SK-N-SH treated with all-trans-retinoic acid at 6 μM for 48 hours (cell line): ENCODE results near the gene SQSTM1.

ENCODE experiments used
- ATAC-seq: fragments of 200-7000 bp; cut with Tn5 transposase; 3 replicates; pipeline ENCODE4 v1.9.1; 2020; ENCODE audit warnings: mild to moderate bottlenecking, moderate library complexity
- BACH2 ChIP-seq: fragments of 250-450 bp; sonication (Bioruptor Pico); IDR thresholded peaks from 2 replicates; pipeline ENCODE4 v1.9.0; 2021; ENCODE audit warnings: mild to moderate bottlenecking, borderline replicate concordance
- CSDC2 ChIP-seq: fragments of 250-450 bp; sonication (Bioruptor Pico); IDR thresholded peaks from 2 replicates; pipeline ENCODE4 v1.5.0; 2020; ENCODE audit warnings: mild to moderate bottlenecking, moderate library complexity
- ESRRG ChIP-seq: fragments of 250-450 bp; sonication (Bioruptor Pico); IDR thresholded peaks from 2 replicates; pipeline ENCODE4 v1.6.1; 2021; ENCODE audit warnings: mild to moderate bottlenecking
- GLIS3 ChIP-seq: fragments of 250-450 bp; sonication (Bioruptor Pico); IDR thresholded peaks from 2 replicates; pipeline ENCODE4 v1.5.0; 2020; ENCODE audit warnings: mild to moderate bottlenecking, moderate library complexity
- ISL1 ChIP-seq: fragments of 250-450 bp; sonication (Bioruptor Pico); IDR thresholded peaks from 2 replicates; pipeline ENCODE4 v2.1.2; 2022; ENCODE audit warnings: mild to moderate bottlenecking, moderate library complexity
- PPARA ChIP-seq: fragments of 250-450 bp; sonication (Bioruptor Pico); IDR thresholded peaks from 2 replicates; pipeline ENCODE4 v1.5.0; 2020; ENCODE audit warnings: mild to moderate bottlenecking, borderline replicate concordance
- RARB ChIP-seq: fragments of 250-450 bp; sonication (Bioruptor Pico); IDR thresholded peaks from 2 replicates; pipeline ENCODE4 v1.8.0; 2021; ENCODE audit warnings: mild to moderate bottlenecking, moderate library complexity
- TOX ChIP-seq: fragments of 250-450 bp; sonication (Bioruptor Pico); IDR thresholded peaks from 2 replicates; pipeline ENCODE4 v1.8.0; 2021; ENCODE audit warnings: mild to moderate bottlenecking, moderate library complexity, borderline replicate concordance
- ZC3H10 ChIP-seq: fragments of 250-450 bp; sonication (Bioruptor Pico); IDR thresholded peaks from 2 replicates; pipeline ENCODE4 v1.5.1; 2021; ENCODE audit warnings: mild to moderate bottlenecking, moderate library complexity
- ZFP3 ChIP-seq: fragments of 250-450 bp; sonication (Bioruptor Pico); IDR thresholded peaks from 2 replicates; pipeline ENCODE4 v1.5.0; 2020; ENCODE audit warnings: mild to moderate bottlenecking, moderate library complexity
- ZFP30 ChIP-seq: fragments of 450-650 bp; formaldehyde crosslinking; IDR thresholded peaks from 2 replicates; pipeline ENCODE4 v1.5.0; 2022; ENCODE audit warnings: mild to moderate bottlenecking, moderate library complexity
- ZNF565 ChIP-seq: fragments of 450-650 bp; formaldehyde crosslinking; conservative IDR thresholded peaks from 2 replicates; pipeline ENCODE4 v1.5.0; 2020; ENCODE audit warnings: low read depth, mild to moderate bottlenecking, moderate library complexity
- ZNF70 ChIP-seq: fragments of 450-650 bp; formaldehyde crosslinking; IDR thresholded peaks from 2 replicates; pipeline ENCODE4 v1.5.0; 2020; ENCODE audit warnings: mild to moderate bottlenecking, moderate library complexity
- ZNF8 ChIP-seq: fragments of 450-650 bp; formaldehyde crosslinking; IDR thresholded peaks from 2 replicates; pipeline ENCODE4 v1.5.0; 2020; ENCODE audit warnings: mild to moderate bottlenecking, moderate library complexity
- TF ChIP-seq, protein P1 (sequence below): fragments of 250-450 bp; sonication (Bioruptor Pico); IDR thresholded peaks from 2 replicates; pipeline ENCODE4 v1.8.0; 2021; ENCODE audit warnings: low read depth, mild to moderate bottlenecking, moderate library complexity, borderline replicate concordance
- TF ChIP-seq, protein P2 (sequence below): fragments of 250-450 bp; sonication (Bioruptor Pico); IDR thresholded peaks from 2 replicates; pipeline ENCODE4 v1.5.0; 2020; ENCODE audit warnings: mild to moderate bottlenecking, moderate library complexity
- TF ChIP-seq, protein P3 (sequence below): fragments of 250-450 bp; sonication (Bioruptor Pico); IDR thresholded peaks from 2 replicates; pipeline ENCODE4 v1.5.1; 2020; ENCODE audit warnings: low read depth, mild to moderate bottlenecking, moderate library complexity
- TF ChIP-seq, protein P4 (sequence below): fragments of 250-450 bp; sonication (Bioruptor Pico); IDR thresholded peaks from 2 replicates; pipeline ENCODE4 v1.5.1; 2021; ENCODE audit warnings: mild to moderate bottlenecking, moderate library complexity
- TF ChIP-seq, protein P5 (sequence below): fragments of 250-450 bp; sonication (Bioruptor Pico); IDR thresholded peaks from 2 replicates; pipeline ENCODE4 v1.8.0; 2020; ENCODE audit warnings: mild to moderate bottlenecking, moderate library complexity, borderline replicate concordance

SQSTM1 gene

DNA sequence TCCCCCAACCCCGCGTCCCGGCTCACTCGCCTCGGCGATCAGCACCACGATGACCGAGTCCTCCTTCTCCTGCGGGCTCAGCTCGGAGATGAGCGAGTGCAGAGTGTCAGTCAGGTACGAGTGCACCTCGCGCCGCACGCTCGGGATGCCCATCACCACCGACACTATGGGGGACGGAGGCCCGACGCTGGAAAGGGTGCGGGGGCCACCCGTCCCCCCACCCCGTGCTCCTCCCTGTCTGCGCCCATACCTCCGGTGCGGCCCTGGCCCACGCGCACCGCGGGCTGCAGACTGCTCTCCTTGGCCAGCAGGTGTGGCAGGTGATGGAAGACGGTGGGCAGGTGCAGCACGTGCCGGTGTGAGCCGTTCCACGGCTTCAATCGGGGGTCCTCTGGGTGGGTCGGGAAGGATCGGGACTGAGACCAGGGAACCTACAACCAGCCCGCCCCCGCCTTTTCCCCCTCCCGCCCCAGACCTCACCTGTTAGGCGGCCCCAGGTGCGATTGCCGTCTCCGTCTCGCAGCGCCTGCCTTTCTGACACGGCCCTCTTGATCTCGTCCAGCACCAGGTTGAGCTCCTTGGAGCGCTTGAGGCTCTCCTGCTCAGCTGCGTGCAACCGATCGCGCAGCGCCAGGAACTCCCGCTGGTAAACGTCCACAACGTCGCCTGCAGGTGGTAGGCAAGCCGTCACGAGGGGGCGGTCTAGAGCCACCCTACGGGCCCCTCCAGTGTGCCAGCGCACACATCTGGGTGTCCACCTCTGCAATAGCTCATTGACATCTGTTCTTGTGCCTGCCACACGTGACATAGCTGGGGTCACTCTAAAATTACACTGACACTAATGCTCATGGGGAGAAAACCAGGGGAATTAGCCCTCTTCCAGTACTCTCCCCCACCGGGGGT is 19.1 kb upstream of the SQSTM1 start:
- TF ChIP-seq ZNF565 = no peak
- TF ChIP-seq GLIS3 (CRISPR knock-in tag) = no peak
- no peak for TF ChIP-seq ESRRG (CRISPR knock-in tag)
- no peak for TF ChIP-seq ZFP30
- TF ChIP-seq BACH2 (CRISPR knock-in tag) = no peak
- TF ChIP-seq ZC3H10 (CRISPR knock-in tag) = no peak
- TF ChIP-seq PPARA (CRISPR knock-in tag) = no peak
- TF ChIP-seq, protein P1, sequence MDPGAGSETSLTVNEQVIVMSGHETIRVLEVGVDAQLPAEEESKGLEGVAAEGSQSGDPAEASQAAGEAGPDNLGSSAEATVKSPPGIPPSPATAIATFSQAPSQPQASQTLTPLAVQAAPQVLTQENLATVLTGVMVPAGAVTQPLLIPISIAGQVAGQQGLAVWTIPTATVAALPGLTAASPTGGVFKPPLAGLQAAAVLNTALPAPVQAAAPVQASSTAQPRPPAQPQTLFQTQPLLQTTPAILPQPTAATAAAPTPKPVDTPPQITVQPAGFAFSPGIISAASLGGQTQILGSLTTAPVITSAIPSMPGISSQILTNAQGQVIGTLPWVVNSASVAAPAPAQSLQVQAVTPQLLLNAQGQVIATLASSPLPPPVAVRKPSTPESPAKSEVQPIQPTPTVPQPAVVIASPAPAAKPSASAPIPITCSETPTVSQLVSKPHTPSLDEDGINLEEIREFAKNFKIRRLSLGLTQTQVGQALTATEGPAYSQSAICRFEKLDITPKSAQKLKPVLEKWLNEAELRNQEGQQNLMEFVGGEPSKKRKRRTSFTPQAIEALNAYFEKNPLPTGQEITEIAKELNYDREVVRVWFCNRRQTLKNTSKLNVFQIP (CRISPR knock-in tag) = no peak
- TF ChIP-seq, protein P2, sequence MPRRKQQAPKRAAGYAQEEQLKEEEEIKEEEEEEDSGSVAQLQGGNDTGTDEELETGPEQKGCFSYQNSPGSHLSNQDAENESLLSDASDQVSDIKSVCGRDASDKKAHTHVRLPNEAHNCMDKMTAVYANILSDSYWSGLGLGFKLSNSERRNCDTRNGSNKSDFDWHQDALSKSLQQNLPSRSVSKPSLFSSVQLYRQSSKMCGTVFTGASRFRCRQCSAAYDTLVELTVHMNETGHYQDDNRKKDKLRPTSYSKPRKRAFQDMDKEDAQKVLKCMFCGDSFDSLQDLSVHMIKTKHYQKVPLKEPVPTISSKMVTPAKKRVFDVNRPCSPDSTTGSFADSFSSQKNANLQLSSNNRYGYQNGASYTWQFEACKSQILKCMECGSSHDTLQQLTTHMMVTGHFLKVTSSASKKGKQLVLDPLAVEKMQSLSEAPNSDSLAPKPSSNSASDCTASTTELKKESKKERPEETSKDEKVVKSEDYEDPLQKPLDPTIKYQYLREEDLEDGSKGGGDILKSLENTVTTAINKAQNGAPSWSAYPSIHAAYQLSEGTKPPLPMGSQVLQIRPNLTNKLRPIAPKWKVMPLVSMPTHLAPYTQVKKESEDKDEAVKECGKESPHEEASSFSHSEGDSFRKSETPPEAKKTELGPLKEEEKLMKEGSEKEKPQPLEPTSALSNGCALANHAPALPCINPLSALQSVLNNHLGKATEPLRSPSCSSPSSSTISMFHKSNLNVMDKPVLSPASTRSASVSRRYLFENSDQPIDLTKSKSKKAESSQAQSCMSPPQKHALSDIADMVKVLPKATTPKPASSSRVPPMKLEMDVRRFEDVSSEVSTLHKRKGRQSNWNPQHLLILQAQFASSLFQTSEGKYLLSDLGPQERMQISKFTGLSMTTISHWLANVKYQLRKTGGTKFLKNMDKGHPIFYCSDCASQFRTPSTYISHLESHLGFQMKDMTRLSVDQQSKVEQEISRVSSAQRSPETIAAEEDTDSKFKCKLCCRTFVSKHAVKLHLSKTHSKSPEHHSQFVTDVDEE (CRISPR knock-in tag) = no peak
- TF ChIP-seq, protein P3, sequence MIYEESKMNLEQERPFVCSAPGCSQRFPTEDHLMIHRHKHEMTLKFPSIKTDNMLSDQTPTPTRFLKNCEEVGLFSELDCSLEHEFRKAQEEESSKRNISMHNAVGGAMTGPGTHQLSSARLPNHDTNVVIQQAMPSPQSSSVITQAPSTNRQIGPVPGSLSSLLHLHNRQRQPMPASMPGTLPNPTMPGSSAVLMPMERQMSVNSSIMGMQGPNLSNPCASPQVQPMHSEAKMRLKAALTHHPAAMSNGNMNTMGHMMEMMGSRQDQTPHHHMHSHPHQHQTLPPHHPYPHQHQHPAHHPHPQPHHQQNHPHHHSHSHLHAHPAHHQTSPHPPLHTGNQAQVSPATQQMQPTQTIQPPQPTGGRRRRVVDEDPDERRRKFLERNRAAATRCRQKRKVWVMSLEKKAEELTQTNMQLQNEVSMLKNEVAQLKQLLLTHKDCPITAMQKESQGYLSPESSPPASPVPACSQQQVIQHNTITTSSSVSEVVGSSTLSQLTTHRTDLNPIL (CRISPR knock-in tag) = no peak
- TF ChIP-seq TOX (CRISPR knock-in tag) = no peak
- no peak for TF ChIP-seq ZNF70 (CRISPR knock-in tag)
- TF ChIP-seq ZFP3 = no peak
- TF ChIP-seq, protein P4, sequence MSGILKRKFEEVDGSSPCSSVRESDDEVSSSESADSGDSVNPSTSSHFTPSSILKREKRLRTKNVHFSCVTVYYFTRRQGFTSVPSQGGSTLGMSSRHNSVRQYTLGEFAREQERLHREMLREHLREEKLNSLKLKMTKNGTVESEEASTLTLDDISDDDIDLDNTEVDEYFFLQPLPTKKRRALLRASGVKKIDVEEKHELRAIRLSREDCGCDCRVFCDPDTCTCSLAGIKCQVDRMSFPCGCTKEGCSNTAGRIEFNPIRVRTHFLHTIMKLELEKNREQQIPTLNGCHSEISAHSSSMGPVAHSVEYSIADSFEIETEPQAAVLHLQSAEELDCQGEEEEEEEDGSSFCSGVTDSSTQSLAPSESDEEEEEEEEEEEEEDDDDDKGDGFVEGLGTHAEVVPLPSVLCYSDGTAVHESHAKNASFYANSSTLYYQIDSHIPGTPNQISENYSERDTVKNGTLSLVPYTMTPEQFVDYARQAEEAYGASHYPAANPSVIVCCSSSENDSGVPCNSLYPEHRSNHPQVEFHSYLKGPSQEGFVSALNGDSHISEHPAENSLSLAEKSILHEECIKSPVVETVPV (CRISPR knock-in tag) = no peak
- TF ChIP-seq, protein P5, sequence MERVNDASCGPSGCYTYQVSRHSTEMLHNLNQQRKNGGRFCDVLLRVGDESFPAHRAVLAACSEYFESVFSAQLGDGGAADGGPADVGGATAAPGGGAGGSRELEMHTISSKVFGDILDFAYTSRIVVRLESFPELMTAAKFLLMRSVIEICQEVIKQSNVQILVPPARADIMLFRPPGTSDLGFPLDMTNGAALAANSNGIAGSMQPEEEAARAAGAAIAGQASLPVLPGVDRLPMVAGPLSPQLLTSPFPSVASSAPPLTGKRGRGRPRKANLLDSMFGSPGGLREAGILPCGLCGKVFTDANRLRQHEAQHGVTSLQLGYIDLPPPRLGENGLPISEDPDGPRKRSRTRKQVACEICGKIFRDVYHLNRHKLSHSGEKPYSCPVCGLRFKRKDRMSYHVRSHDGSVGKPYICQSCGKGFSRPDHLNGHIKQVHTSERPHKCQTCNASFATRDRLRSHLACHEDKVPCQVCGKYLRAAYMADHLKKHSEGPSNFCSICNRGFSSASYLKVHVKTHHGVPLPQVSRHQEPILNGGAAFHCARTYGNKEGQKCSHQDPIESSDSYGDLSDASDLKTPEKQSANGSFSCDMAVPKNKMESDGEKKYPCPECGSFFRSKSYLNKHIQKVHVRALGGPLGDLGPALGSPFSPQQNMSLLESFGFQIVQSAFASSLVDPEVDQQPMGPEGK (CRISPR knock-in tag) = no peak
- no peak for TF ChIP-seq RARB (CRISPR knock-in tag)
- TF ChIP-seq ZNF8 (CRISPR knock-in tag) = no peak
- no peak for TF ChIP-seq CSDC2
- no peak for ATAC-seq

DNA sequence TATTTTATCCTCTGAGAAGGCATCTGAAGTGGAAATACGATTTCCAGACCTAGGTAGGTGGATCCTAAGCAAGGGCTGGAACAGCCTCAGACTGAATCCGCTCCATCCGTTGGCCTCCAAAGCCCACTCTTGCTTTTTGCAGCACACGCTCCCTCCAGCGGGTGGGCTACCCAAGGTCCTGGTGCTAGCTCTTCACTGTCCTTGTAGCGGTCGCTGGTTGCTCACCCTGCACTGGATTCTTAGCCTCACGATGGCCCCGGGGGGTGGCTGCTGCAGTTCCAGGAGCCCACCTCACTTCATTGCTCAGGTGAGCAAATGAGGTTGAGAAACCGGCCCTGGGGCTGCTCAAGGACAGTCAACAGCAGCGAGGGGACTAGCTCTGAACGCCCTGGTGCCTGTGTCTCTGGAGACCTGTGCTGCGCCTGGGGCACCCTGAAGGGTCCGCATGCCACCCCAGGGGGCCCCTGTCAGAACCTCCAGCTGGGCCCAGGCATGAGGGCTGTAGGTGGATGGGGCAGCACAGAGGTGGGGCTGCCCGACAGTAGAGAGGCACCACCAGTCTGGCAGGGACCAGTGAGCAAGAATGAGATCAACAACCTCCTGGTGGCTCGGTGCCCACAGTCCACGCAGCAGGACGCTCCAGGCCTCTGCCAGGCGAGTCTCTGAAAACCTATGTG is 18.4 kb upstream of the SQSTM1 start:
- no peak for ATAC-seq
- no peak for TF ChIP-seq ISL1 (CRISPR knock-in tag)
- TF ChIP-seq ZFP3 = no peak
- TF ChIP-seq PPARA (CRISPR knock-in tag) = no peak
- no peak for TF ChIP-seq TOX (CRISPR knock-in tag)
- TF ChIP-seq ZNF8 (CRISPR knock-in tag) = no peak
- TF ChIP-seq CSDC2 = no peak
- TF ChIP-seq GLIS3 (CRISPR knock-in tag) = no peak
- TF ChIP-seq, protein P5 (CRISPR knock-in tag) = no peak
- no peak for TF ChIP-seq ESRRG (CRISPR knock-in tag)
